HG03045 (cell line): ENCODE data around the gene RIMBP2.

Experiments used
- ATAC-seq: cut with Tn5 transposase; IDR thresholded peaks from one replicate; pipeline ENCODE4 v1.9.1; 2021; ENCODE audit warnings: mild to moderate bottlenecking, moderate library complexity; ENCODE audit not compliant: unreplicated experiment

RIMBP2 gene

DNA sequence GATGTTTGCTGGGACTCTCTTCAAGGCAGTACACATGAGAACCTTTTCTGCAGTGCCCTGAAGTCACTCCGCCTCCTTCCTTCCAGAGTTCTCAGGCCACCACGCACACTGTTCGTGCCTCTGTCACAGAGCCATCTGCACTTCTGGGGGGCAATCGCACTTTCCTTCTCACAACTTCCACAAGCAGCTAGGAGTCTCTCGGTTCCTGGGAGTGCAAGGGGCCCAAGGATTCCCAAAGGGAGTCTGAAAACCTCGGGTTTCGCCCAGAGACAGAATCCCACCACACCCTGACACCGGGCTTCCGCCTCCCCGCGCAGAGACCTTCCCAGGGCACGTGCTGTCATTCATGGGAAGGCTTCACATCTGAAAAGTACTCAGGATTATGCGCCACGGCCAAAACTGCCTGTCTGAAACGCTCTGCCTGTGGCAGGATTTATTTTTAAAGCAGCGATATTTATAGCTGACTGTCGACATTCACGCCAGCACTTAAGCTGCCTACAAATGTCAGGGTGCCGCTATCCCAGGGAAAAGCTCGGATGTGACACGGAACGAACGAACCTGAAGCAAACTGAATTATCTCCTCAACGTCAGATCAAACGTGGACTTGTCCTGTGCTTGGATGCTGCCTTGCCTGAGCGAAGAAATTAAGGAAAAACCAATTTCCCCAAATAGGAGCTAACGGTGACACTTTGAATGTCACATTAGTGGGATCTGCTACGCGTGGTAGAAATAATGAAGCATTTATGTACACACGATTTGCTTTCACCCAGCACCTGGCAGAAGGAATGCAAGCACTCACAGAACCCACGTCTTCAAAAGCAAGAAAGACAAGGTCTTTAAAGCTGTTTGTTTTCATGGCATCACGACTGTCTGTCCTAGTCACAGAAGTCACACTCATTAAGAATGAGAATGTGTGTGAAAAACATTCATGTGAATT is 224.4 kb downstream of the RIMBP2 start:
- ATAC-seq, result no peak

DNA sequence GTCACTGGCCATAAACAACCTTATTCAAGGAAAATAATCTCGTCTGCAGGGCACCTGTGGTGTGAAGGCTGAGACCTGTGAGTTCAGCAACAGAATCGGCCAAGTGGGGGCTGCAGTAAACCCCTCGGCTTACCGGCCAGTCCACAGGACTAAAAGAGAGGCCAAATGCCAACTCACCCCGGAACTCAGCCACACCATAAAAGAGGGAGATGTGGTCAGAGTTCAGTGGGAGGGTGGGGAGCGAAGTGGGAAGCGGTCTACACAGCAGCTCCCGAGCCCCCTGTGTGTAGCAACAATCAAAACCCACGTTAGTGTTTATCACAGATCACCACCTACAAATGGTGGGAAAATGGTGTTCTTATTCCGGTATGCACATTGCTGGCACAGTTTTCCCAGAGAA is 225.4 kb downstream of the RIMBP2 start:
- ATAC-seq, result no peak

DNA sequence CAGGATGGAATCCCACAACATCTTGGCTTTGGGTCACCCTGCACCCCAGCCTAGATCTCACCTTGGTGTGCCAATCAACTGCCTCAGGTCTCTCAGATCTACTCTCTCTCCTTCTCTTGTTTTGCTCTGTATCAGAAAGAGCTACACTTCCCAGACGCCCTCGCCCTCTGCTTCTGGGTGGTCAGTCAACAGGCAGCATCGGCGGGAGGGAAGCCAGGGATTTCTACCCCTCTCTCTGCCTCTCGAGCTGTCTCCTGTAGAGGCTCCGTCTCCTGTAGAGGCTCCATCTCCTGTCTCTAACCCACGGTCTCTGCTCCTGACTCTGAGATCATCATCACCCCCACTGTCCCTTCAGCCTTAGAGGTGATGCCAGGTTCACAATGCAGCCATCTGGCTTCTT is 226.8 kb downstream of the RIMBP2 start:
- no peak for ATAC-seq

GRCh38 chr12:130488358-130488710 is 227.8 kb downstream of the RIMBP2 start:
- no peak for ATAC-seq

- no peak for ATAC-seq
Measured at GRCh38 chr12:130487636-130488357, 228.3 kb downstream of the RIMBP2 start.

DNA sequence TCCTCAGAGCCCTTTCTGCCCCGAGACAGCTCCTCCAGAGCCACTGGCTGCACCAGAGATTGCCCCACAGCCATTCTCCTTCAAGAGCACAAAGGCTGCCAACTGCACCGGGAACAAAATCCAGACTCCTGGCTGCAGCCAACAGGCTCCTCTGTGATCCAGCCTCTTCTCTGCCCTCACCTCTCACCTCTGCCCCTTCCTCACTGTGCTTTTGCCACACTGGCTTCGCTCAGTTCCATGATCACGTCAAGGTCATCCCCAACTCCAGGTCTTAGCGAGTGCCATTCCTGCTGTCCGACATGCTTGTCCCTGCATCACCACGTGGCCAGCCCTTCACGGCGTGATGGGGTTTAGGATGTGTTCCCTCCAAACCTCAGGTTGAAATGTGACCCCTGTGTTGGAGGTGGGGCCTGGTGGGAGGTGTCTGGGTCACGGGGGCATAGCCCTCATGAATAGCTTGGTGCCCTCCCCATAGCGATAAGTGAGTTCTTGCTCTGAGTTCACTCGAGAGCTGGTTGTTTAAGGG is 229.1 kb downstream of the RIMBP2 start:
- ATAC-seq, result no peak

GRCh38 chr12:130486146-130486435 is 230.0 kb downstream of the RIMBP2 start:
- ATAC-seq, result no peak

DNA sequence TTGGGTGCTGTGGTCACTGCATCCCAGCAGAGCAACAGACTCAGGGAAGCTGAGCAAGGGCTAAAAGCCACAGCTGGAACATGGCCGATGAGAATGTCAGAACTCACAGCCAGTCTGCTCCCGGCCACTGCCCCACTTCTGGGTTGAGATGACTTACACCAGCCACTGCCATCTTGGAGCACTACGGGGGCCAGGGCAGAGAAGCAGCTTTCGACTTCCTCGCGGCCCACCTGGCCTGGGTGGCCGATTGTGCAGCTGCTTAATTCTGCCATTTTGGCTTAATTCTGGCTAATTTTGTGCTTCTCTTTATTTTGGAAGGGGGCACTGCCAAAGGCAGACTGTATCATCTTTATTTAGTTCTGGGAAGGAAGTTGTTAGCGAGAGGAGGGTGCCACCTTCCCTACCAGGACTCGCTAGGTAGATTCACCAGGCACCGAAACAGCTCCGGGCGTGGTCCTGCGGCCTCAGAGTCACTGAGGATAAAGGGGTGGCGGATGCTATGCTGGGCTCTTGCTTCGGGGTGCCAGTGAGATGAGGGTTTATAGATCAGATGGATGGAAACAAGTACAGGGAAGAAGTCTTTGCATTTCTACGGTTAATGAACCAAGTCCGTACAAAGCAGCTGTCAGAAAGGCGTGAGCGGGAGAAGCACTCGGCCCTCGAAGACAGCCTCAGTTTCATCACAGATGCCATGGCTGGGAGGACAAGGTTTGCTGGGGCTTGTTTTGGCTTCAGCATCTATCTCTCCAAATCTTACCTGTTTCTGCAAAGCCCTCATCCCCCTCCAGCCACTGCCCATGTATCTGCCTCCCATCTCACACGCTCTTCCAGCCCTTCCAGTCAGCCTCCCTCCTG is 230.6 kb downstream of the RIMBP2 start:
- no peak for ATAC-seq

- ATAC-seq, result no peak
Measured at GRCh38 chr12:130484221-130484620, 231.9 kb downstream of the RIMBP2 start.

GRCh38 chr12:130483616-130484180 is 232.4 kb downstream of the RIMBP2 start:
- no peak for ATAC-seq

DNA sequence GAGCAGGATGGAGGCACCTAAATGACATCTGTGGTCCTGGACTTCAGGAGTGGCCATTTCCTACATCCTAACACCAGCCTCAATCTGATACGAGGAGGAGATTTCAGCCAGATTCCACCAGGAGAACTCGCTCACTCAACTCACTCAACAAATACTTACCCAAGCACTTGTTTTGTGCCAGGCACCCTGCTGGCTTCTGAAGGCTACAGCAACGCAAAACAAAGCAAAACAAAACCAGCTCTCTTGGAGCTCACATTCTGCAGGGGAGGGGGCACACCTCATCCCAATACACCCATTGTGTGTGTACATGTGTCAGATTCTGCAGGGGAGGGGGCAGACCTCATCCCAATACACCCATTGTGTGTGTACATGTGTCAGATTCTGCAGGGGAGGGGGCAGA is 233.7 kb downstream of the RIMBP2 start:
- ATAC-seq, result no peak

DNA sequence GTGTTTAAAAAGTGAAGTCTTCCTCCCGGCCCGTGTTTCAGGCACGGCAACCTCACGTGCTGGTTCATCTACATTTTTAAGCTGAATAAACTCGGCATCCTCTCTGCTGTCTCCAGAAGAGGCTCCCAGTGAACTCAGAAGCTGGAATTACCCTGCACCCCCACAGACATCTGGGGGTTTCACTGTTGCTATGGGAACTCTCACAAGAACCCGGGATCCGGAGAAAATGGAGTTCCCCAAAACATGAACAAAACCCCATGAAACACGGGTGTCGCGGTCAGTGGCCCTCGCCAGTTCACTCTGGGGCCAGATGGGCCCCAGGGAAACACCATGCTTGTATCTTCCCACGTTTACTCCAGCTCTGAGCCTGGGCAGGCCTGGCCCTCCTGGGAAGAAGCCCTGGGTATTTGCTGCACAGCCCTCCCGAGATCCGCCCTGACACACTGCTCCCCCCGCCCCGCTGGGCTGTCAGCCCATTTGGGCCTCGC is 234.7 kb downstream of the RIMBP2 start:
- no peak for ATAC-seq

- ATAC-seq, result no peak
Measured at GRCh38 chr12:130480887-130481286, 235.2 kb downstream of the RIMBP2 start.

DNA sequence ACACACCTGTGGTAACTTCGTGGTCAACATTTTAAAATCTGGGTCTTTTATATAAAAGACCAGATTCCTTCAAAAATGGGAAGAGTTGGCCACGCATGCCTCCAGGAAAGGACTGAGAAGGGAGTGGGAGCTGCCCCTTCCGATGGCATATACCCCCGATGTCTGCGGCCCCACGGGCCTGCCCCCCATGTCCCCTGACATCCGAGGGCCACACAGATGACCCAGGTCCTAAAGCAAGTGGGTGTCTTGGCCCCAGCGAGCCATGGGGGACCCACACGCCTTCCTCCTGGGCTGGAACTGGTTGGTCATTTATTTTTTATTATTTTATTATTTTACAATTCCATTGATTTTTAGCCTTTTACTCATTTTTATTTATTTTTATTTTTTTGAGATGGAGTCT is 235.9 kb downstream of the RIMBP2 start:
- ATAC-seq, result no peak

- ATAC-seq, result no peak
Measured at GRCh38 chr12:130479401-130480125, 236.5 kb downstream of the RIMBP2 start.

GRCh38 chr12:130478786-130479185 is 237.3 kb downstream of the RIMBP2 start:
- no peak for ATAC-seq

DNA sequence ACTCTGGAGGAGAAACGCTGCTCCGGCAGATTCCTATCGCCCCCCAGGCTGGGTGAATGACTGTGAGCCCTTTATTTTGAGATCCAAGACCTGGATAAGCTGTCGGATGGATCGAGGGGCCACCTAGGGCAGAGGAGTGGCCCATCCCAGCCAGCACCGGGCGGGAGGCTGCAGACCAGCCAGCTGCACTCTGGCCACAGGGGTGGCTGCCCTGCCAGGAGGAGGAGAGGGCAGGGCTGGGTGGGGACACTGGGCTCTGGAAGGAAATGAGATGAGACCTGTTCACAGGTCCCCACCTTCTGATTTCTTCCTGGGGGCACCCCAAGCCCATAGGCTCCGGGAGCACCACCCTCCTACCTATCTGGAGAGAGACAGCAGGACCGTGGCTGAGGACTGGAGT is 238.4 kb downstream of the RIMBP2 start:
- ATAC-seq, result no peak

DNA sequence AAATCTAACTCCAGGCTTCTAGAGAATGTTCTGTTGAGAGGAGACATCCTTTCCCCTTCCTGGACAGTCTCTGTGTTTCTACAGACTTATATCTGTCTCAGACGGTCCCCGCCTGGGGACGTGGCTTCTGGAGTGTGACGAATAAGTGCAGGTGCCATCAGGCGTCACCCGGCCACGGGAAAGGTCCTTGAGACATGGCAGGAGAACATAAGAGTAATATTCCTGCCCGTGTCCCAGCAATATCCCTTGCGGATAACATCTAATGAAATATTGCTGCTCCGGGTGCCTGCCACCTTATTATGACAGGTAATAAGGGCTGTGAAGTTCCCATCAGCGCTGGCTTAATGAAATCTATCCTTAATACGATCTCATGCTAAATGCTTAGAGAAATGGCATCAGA is 238.8 kb downstream of the RIMBP2 start:
- ATAC-seq, result no peak

DNA sequence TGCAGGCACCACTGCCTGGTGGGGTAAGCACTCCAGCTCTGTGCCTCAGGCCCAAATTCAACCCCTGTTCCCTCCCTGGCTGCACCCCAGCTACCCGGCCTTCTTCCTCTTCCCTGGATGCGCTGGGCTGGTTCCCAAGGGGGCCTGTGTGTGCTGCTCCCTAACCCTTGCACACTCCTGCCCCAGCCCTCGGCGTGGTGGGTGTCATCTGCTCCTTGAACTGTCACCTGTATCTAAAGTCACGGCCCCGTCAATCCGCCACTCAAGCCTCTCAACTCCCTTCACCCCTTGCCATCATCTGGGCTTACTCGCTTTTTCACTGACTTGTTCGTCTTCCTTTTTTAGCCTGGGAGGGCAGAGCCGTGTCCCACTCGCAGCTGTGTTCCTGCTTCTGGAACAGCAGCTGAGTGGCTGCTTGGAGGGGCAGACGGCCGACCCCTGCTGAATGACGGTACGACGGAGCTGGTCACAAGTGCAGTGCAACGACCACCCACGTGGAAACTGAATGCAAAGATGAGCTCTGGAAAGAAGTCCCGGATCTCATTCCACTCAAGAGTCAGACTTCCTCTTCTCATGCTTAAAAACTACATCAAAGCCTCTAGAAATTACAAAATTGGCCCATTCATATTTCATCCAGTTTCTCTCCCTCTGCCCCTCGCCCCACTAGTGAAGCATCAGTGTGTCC is 239.5 kb downstream of the RIMBP2 start:
- ATAC-seq, result no peak
